Limb (tissue), 2 donors: ENCODE data around the gene RGS16.

Source experiments
- DNase-seq, 2 donors: peaks; one replicate each; pipeline ENCODE4 v3.0.0-alpha.2; 2016; ENCODE audit errors: extremely low spot score in 2 of 2

RGS16 gene

DNA sequence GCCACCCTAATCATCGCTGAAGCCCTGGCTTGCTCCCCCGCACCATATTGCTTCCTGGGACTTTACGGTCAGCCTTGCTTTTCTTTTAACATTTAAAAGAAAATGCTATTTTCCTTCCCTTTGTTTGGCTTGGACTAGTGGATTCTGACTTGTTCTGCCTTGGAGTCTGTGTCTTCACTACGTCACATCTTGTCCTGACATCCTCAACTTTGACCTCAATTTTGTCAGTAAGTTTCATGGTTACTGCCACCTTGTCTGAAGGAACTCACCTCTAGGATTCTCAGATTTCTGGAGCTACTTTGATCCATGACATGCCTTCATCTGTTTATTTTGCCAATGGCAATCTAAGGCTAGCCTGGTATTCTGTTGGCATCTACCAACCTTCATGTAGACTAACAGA is 19.4 kb downstream of the RGS16 start:
- DNase-seq, result no peak

DNA sequence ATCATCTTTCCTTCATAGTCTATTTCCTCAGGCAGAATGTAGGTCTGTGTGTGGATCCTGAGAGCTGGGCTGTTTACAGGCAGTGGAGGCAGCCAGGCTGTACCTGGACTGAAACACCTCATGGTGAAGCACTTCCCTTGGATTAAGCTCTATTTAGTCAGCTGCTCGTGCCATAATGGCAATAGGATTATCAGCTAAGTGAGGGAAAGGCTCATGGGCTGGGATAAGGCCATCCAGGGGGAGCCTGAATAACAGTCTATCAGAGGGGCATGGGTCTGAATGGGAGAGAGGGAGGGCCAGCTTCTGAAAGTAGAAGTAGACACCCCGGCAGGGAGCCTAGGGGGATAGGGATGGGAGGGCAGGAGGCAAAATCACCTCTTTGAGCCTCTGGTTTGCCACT is 23.5 kb downstream of the RGS16 start:
- DNase-seq, result no peak

DNA sequence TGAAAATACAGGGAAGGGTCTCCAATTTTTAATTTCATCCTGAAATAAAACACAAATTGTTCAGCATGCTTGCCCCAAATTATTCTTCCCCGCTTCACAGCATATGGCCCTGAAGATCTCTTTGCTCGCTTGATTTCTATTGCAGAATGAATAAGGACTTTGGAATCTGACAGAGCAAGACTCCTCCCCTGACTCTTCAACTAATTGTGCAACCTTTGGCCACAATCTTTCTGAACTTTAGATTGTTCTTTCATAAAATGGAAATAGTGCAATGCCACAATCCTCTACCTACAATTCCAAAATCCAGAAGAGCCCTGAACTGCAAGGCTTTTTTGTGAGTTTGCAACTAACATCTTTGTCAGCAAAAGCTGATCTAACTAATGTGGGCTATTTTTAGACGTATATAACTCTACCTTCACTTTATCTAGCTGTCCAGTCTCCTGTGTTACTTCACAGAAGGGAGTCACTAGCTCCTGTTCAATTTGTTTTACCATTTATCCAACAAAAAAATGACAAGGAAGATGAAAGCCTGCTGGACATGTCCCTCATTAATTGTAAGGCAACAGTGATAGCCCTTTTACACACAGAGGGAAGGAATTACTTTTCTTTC is 28.5 kb downstream of the RGS16 start:
- DNase-seq, result no peak

DNA sequence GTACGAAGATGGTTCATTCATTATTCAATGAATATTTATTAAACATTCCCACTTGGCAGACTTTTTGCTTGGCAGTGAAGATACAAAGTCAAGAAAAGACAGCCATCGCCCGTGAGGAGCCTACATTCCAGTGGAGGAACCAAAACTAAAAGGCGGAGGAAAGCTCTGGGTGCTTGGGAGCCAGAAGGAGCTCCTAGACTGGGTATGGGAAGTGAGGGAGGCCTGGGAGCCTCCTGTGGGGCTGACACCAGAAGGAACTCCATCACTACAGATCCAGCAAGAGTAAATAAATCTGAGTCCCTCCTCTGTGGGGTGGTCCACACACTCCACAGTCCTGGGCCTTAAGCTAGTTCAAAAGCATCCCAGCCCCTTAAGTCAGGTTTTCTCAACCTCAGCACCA is 30.0 kb downstream of the RGS16 start:
- no peak for DNase-seq

DNA sequence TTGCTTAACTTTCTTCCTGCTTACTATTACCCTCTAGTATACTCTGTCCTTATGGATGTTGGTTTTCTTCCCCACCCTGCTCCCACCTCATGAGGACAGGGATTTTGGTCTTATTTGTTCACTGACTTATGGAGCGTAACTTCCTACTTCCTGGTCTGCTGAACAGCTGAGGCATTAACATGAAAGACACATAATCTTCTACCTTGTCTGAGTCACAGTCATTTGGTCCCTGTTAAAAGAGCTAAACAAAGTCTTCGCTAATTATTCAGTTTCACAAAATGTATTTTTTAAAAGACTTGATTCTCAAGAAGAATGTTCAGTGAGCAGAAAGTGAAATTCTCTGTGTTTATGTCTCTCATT is 33.6 kb downstream of the RGS16 start:
- DNase-seq, result no peak

DNA sequence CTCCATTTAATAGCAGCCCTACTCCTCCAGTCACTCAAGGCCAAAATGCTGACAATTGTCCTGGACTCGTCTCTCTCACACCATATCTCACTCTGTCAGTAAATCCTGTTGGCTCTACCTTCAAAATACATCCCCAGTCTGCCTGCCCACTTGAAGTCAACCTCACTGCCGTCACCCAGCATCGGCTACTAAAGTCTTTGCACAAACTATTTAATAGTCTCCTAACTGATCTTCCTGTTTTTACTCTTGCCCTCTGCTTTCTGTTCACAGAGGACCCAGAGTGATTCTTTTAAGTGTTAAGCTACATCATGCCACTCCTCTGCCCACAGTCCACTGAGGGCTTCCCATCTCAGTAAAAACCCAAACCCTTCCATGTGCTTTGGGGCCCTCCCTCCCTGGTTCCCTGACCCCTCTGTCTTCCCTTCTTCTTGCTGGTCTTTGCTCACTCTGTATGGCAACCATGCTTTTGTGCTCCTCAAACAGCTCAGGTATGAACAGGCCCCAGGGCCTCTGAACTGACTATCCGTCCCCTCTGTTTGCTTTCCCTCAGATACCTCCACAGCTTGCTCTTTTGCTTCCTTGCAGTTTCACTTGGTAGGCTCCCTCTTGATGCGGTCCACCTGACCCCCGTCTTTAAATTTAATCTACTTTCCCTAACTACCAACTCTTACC is 34.1 kb downstream of the RGS16 start:
- DNase-seq, result no peak

DNA sequence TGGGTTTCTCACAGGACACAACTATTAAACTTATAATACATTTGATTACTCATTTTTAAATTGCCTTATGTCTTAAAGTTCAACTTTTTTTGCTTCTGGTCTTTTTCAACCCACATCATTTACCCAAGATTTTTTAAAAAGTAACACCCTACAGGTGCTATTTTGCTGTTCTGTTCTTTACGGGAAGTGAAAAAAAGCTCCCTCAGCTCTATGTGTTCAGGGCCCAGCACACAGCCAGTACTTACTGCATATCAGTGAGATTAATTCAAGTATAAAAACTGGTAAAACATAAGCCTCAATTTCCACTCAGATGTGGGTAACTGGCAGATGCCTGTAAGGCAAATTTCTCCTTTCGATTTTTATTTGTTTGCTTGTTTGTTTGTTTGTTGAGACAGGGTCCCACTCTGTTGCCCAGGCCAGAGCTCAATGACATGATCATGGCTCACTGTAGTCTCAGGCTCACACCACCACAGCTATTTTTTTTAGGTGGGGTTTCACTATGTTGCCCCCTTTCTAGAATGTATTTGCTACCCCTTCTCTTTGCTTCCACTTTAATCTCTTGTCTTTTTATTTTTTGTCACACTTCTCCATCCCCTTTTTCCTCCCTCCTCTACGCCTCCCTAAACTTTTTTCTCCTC is 35.4 kb downstream of the RGS16 start:
- no peak for DNase-seq

DNA sequence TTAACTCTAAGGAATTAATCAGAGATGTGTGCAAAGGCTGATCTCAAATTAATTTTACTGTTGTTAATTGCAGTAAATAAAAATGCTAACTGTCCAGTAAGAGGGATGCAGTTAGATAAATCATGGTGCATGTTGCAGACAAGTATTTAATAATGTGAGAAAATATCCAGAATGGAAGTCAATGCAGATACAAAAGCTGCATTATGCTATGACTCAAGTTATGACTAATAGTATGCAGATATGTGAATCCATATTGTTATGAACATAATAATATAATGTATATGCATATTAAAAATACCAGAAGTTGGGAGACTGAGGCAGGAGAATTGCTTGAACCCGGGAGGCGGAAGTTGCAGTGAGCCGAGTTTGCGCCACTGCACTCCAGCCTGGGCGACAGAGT is 36.6 kb downstream of the RGS16 start:
- DNase-seq, result no peak

DNA sequence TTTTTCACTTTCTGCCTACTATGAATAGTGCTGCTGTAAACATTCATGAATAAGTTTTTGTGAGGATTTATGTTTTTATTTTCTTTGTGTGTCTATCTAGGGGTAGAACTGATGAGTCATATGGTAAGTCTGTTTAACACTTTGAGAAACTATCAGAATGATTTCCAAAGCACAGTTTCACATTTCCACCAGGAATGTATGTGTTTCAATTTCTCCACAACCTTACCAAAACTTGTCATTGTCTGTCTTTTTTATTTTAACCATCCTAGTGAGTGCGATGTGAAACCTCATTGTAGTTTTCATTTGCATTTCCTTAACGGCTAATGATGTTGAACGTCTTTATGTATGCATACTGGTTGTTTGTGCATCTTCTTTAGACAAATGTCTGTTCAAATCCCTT is 38.7 kb downstream of the RGS16 start:
- no peak for DNase-seq

DNA sequence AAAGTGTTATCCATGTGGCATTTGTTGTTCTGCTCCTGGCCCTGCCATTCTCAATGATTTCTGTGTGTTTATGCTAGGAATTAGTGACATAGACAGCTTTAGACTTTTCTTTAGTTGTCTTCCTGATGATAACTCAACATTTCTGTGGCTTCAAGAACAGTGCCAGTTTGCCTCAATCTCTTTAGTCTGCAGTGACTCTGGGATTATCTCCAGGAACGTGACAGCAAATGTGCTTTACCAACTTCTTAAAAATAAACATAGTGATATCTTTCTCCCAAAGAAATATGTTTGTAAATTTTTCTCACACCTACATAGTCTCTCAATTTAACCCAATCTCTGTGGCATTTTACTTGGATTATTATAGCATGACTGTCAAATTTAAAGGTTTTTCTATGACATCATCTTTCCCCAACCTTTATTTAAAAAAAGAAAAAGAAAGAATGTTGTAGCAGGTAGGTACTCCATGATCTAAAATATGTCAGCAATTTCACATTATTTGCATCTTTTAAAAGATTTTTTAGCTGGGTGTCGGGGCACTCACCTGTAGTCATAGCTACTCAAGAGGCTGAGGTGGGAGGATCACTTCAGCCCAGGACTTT is 39.7 kb downstream of the RGS16 start:
- no peak for DNase-seq

DNA sequence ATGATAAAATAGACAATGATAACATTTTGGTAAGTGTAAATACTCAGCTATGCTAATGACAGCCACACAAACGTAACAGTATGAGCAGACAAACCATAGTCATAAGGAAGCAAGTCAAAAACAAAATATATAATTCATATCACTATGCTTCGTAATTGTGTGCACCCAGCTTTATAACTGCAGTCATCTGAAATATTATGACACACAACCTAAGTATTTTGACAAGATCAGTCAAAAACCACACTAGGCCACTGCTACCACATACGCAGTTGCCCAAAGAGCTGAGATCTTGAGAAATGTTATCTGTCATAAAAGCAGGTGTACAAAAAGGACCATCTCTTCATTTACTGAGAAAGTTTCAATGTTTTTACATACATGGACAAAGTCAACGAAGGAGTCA is 41.1 kb downstream of the RGS16 start:
- DNase-seq, result no peak

DNA sequence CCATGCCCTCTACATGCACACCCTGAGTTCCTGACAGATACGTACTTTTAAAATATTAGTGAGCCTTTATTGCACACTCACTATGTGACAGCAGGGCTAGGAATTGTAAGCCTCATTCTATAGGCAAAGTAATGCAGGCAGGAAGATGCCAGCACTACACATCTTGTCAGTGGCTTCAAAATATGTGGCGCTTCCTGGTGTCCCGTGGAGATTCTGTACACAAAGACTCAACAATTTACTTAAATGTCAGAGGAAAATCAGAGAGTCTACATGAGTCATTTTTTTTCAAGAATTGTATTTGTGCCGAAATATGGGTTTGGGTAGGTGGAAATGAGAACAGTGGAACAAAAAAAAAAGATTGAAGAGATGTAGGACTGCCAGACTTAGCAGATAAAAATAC is 42.7 kb downstream of the RGS16 start:
- no peak for DNase-seq

DNA sequence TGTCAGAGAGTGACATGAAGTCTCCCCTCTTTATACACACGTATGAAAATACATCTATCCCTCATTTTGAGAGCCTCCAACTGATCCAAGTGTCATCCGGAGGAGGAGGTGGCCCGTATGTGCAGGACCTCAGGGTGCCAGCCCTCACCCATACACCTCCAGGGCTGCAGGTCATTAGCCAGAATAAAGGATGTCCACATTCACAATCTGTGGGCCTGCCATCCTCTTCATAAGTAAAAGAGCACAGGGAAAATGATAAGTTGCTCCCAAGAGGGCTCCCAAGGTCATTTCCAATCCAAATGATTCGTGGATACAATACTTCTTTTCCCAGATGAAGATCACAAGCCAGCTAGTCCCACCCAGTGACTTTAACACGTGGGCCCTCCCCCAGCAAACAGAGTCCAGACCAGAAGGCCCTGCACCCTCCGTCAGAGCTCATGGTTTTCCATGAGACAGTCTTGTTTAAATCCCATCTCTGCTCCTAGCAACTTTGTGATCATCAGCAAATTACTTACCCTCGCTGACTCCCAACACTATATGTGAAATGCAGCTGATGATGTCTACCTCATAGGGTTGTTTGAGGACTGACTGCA is 43.7 kb downstream of the RGS16 start:
- DNase-seq, result no peak

DNA sequence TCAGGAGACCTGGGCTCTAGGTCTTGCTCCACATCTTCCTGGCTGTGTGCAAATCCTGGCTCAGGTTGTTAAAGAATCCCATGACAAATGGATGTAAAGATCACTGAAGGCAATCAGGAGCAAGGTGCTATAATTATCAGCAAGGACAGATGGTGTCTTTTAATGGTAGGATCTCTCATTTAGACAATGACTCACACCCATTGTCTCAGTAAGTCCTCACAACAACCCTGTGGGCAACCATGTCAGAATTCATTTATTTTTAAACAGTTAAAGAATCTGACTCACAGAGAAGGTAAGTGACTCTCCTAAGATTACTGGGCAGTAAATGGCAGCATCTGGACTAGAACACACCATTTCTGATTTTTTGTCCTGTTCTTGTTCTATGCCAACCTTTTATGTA is 47.9 kb downstream of the RGS16 start:
- no peak for DNase-seq

DNA sequence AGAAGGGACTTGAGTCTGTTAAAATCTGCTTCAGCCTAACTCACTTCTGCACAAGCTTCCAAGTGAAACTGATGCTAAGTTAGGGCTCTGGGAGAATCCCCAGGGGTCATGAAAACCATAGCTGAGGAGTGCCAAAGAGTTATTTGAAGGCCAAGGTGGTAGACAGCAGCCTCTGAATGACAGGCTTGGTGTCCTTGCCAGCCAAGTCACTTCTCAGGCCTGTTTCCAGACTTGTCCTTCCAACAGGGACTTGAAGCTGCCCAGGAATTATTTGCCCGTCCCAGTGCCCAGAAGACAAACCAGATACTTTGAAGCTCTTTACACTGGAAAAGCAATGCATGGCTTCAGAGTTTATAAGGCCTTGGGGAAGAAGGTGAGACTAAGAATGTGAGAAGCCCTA is 48.7 kb downstream of the RGS16 start:
- no peak for DNase-seq

DNA sequence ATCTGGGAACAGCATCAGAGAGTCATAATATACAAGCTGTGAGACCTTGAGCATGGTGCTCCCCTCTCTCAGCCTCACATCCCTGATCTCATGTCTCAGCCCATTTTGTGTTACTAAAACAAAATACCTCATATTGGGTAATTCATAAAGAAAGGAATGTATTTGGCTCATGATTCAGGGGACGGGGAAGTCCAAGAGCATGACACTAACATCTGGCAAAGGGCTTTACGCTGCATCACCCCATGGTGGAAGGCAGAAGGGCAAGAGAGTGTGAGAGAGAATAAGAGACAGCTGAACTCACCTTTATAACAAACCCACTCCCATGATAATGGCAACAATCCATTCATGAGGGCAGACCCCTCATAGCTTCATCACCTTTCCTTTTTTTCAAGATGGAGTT is 51.7 kb downstream of the RGS16 start:
- no peak for DNase-seq

DNA sequence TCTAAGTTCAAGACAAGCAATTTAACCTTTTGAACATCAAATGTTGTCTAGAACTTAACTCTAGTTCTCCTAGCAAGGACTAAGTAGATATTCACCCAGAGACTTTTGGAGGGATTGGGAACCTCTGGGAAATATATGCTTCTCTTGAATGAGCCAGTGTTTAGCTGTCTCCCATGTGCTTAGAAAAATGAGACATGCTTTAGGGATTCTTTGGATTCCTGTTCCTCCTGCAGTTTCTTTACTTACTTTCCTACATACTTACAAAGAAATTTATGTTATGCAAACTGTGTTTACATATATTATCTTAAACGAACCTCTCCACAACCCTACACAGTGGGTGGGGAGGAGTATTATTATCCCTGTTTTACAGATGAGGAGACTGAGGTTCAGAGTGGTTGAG is 54.4 kb downstream of the RGS16 start:
- no peak for DNase-seq

DNA sequence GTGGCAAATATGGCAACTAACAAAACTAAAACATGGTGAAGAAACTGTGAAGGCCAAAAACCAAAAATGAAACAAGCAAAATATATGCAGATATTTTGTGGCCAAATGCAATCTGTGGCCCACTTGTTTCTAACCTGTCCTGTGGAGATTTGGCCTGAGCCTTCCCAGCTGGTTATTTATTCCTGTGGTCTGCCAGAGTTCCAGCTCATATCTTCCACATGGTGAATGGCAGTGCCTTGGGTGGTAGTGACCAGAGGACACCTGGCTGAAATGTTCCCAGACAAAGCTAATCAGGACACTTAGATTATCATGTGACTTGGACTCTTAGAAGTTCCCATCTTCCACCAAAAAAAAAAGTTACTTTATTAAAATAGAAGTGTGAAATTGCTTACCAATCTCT is 54.8 kb downstream of the RGS16 start:
- DNase-seq, result no peak
